GM12892 (cell line): ENCODE measurements around the gene ALDH1B1.

ENCODE experiments used
- POLR2A ChIP-seq: IDR thresholded peaks from 2 replicates; pipeline ENCODE4 v1.6.1; 2011; ENCODE audit warnings: low read depth, low read length, control low read depth
- POLR2AphosphoS5 ChIP-seq: IDR thresholded peaks from 2 replicates; pipeline ENCODE4 v1.6.1; 2011; ENCODE audit warnings: low read depth, low read length, control low read depth
- TAF1 ChIP-seq: IDR thresholded peaks from 2 replicates; pipeline ENCODE4 v1.6.1; 2011; ENCODE audit warnings: low read depth, mild to moderate bottlenecking, control low read depth, low read length, borderline replicate concordance

DNA sequence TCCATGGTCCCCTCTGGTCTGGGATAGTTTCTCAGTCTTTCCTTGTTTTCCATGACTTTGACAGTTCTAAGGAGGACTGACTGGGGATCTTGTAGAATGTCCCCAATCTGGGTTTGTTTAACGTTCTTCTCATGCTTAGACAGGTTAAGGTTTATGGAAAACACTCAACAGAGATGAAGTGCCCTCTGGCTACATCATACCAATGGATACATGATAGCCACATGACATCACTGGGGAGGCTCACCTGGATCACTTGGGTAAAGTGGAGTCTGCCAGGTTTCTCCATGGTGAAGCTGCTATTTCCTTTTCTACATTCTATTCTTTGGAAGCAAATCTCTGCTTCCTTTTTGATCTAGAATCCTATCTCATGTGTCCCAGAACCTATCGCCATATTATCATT lies 23.8 kb upstream of the ALDH1B1 start:
- TF ChIP-seq POLR2AphosphoS5 = no peak
- no peak for TF ChIP-seq POLR2A
- TF ChIP-seq TAF1 = no peak
